K562 (cell line): ENCODE measurements around the gene ECM1. TPM values are rescaled to one million over a fixed set of nuclear protein-coding genes. Genes with fewer than 3 reads are reported as not detected.

Source experiments
- ATF7 ChIP-seq: fragments of 450-650 bp; IDR thresholded peaks from 2 replicates; pipeline ENCODE4 v1.7.1; 2014; ENCODE audit warnings: mild to moderate bottlenecking, moderate library complexity
- CAMTA2 ChIP-seq: fragments of 250-450 bp; sonication (Bioruptor Pico); conservative IDR thresholded peaks from 2 replicates; pipeline ENCODE4 v1.5.1; 2022
- COPS2 ChIP-seq: fragments of 450-650 bp; conservative IDR thresholded peaks from 2 replicates; pipeline ENCODE4 v1.6.1; 2016; ENCODE audit warnings: mild to moderate bottlenecking, moderate library complexity
- FOS ChIP-seq: IDR thresholded peaks from 3 replicates; pipeline ENCODE4 v1.6.1; 2011; ENCODE audit not compliant: insufficient read length; ENCODE audit errors: extremely low read depth
- HDAC6 ChIP-seq: IDR thresholded peaks from 2 replicates; pipeline ENCODE4 v1.6.1; 2012; ENCODE audit warnings: low read depth, mild to moderate bottlenecking, control low read depth, inconsistent platforms, low read length, moderate library complexity
- L3MBTL2 ChIP-seq: fragments of 450-650 bp; IDR thresholded peaks from 2 replicates; pipeline ENCODE4 v1.6.1; 2016; ENCODE audit warnings: mild to moderate bottlenecking, moderate library complexity
- MCM2 ChIP-seq: fragments of 450-650 bp; IDR thresholded peaks from 2 replicates; pipeline ENCODE4 v1.6.1; 2017; ENCODE audit warnings: low read depth, mild to moderate bottlenecking
- NCOR1 ChIP-seq: fragments of 450-650 bp; IDR thresholded peaks from 2 replicates; pipeline ENCODE4 v1.6.1; 2016; ENCODE audit warnings: mild to moderate bottlenecking, moderate library complexity
- SIN3B ChIP-seq: fragments of 450-650 bp; IDR thresholded peaks from 2 replicates; pipeline ENCODE4 v1.6.1; 2017; ENCODE audit warnings: low read depth, mild to moderate bottlenecking, moderate library complexity
- SIRT6 ChIP-seq: IDR thresholded peaks from one replicate; pipeline ENCODE4 v1.6.1; 2012; ENCODE audit warnings: low read depth, mild to moderate bottlenecking, control low read depth, inconsistent platforms, low read length, moderate library complexity
- SMAD4 ChIP-seq: fragments of 250-450 bp; sonication (Bioruptor Pico); conservative IDR thresholded peaks from 2 replicates; pipeline ENCODE4 v1.8.0; 2021; ENCODE audit warnings: inconsistent platforms, mild to moderate bottlenecking, moderate library complexity
- SNRNP70 ChIP-seq: fragments of 200-400 bp; formaldehyde crosslinking; optimal IDR thresholded peaks from 2 replicates; pipeline ENCODE3; 2017; ENCODE audit warnings: low read depth, low read length
- TAF15 ChIP-seq: fragments of 200-400 bp; formaldehyde crosslinking; IDR thresholded peaks from 2 replicates; pipeline ENCODE4 v1.6.1; 2017; ENCODE audit warnings: mild to moderate bottlenecking, low read depth, low read length, moderate library complexity
- TAF9B ChIP-seq: fragments of 450-650 bp; IDR thresholded peaks from 2 replicates; pipeline ENCODE4 v1.6.1; 2018; ENCODE audit warnings: mild to moderate bottlenecking; ENCODE audit not compliant: partially characterized antibody
- XRCC4 ChIP-seq: IDR thresholded peaks from one replicate; pipeline ENCODE4 v1.6.1; 2011; ENCODE audit not compliant: insufficient read depth, insufficient read length; ENCODE audit errors: extremely low read depth
- ZNF134 ChIP-seq: fragments of 250-450 bp; sonication (Bioruptor Pico); conservative IDR thresholded peaks from 2 replicates; pipeline ENCODE4 v1.4.0; 2020
- ZNF197 ChIP-seq: fragments of 200-800 bp; sonication (Bioruptor generic); IDR thresholded peaks from 2 replicates; pipeline ENCODE4 v1.6.1; 2016; ENCODE audit warnings: low read depth, missing genetic modification characterization, missing compliant biosample characterization
- ZNF408 ChIP-seq: fragments of 250-450 bp; sonication (Bioruptor Pico); IDR thresholded peaks from 2 replicates; pipeline ENCODE4 v1.4.0; 2020; ENCODE audit warnings: low read depth, mild to moderate bottlenecking, moderate library complexity
- ZSCAN29 ChIP-seq: fragments of 450-650 bp; IDR thresholded peaks from 2 replicates; pipeline ENCODE4 v1.6.1; 2017
- polyA plus RNA-seq, 8 experiments: library from polyadenylated mRNA; depleted of rRNA in 4 of 8; stranded (reverse) in 5 of 8; unstranded in 3 of 8; fragments of >200 nt; fragmentation: Nextera tagmentation in 2 of 8; fragmentation: Illumina TruSeq in 1 of 8; extraction: Ambion mirVana in 2 of 8; extraction: Trizol in 1 of 8; gene quantifications; 2 replicates each; pipeline versions ENCODE4 v1.2.1 to v1.2.3, GENCODE V29; 2011 to 2014; ENCODE audit warnings: inconsistent platforms in 1 of 8, missing spikeins in 1 of 8
- total RNA-seq, 7 experiments: library from RNA; depleted of rRNA in 6 of 7; stranded (reverse); fragments of >200 nt in 6 of 7; fragmentation: Illumina TruSeq in 2 of 7; extraction: Trizol in 2 of 7; gene quantifications; 2 replicates each; pipeline versions ENCODE4 v1.2.1 to v1.2.3, GENCODE V29; 2011 to 2021; ENCODE audit warnings: low replicate concordance in 1 of 7
- TF ChIP-seq, protein P1 (sequence below): fragments of 250-450 bp; sonication (Bioruptor Pico); IDR thresholded peaks from 2 replicates; pipeline ENCODE4 v1.4.0; 2020; ENCODE audit warnings: mild to moderate bottlenecking
- TF ChIP-seq, protein P2 (sequence below): fragments of 450-650 bp; conservative IDR thresholded peaks from 2 replicates; pipeline ENCODE4 v1.6.1; 2016; ENCODE audit warnings: missing genetic modification characterization, low read depth, mild to moderate bottlenecking, control low read depth, missing compliant biosample characterization
- TF ChIP-seq, protein P3 (sequence below): fragments of 250-450 bp; sonication (Bioruptor Pico); IDR thresholded peaks from 2 replicates; pipeline ENCODE4 v1.4.0; 2020

Gene ECM1
- total and polyA plus RNA-seq, 9 of the 15 experiments (the other 6 are each of a cell fraction or from before 2014, with no cell fraction given) = 6.6 to 52.2 (median 12.8) TPM

DNA sequence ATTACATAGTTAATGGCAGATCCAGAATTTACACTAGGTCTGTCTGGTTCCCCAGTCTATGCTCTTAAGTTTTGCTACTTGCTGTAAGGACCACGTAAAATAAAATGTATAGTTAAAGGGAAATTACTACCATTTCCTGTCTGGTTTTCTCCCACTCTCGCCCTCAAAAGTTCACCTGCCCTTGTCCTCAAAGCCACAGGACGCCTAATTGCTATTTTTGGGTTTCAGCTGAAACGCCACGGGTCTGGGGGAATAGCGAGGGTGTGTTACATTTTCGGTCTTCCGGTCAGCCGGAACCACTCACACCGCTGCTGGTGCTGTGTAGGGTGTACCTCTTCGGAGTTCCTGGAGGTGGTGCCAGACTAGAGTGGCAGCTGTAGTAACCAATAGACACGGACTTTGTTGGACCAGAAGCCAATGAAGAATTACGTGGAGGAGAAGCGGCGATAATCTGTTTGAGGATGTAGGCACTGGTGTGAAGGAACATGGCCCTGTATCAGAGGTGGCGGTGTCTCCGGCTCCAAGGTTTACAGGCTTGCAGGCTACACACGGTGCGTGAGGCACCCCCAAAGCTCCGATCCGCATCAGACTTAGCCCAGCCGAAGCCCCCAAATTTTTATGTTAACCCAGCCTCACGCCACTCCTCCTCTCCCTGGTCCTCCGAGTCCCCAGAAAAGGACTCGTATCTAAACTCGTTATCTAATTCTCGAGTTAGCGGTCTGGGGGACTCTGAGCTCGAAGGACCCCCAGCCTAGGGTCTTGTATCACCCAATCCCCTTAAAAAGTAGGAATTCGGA is 20.7 kb upstream of the ECM1 start, which contains the start of gene TARS2 (continued):
- TF ChIP-seq, protein P1, sequence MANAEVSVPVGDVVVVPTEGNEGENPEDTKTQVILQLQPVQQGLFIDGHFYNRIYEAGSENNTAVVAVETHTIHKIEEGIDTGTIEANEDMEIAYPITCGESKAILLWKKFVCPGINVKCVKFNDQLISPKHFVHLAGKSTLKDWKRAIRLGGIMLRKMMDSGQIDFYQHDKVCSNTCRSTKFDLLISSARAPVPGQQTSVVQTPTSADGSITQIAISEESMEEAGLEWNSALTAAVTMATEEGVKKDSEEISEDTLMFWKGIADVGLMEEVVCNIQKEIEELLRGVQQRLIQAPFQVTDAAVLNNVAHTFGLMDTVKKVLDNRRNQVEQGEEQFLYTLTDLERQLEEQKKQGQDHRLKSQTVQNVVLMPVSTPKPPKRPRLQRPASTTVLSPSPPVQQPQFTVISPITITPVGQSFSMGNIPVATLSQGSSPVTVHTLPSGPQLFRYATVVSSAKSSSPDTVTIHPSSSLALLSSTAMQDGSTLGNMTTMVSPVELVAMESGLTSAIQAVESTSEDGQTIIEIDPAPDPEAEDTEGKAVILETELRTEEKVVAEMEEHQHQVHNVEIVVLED = peak; percentile 65
- TF ChIP-seq ZSCAN29 (no peak), SNRNP70 (no peak), CAMTA2 (CRISPR knock-in tag) (no peak), SIRT6 (no peak), ATF7 (peak; percentile 89), TAF15 (no peak), SIN3B (peak; percentile 94), ZNF134 (no peak), COPS2 (no peak), ZNF197 (CRISPR knock-in tag) (no peak), TAF9B (peak; percentile 95), MCM2 (no peak), FOS (peak; percentile 97), XRCC4 (no peak), SMAD4 (CRISPR knock-in tag) (peak; percentile 67), ZNF408 (CRISPR knock-in tag) (no peak), NCOR1 (peak; percentile 66), HDAC6 (no peak), L3MBTL2 (peak; percentile 85)
- TF ChIP-seq, protein P2, sequence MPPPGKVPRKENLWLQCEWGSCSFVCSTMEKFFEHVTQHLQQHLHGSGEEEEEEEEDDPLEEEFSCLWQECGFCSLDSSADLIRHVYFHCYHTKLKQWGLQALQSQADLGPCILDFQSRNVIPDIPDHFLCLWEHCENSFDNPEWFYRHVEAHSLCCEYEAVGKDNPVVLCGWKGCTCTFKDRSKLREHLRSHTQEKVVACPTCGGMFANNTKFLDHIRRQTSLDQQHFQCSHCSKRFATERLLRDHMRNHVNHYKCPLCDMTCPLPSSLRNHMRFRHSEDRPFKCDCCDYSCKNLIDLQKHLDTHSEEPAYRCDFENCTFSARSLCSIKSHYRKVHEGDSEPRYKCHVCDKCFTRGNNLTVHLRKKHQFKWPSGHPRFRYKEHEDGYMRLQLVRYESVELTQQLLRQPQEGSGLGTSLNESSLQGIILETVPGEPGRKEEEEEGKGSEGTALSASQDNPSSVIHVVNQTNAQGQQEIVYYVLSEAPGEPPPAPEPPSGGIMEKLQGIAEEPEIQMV (tag) = no peak
- TF ChIP-seq, protein P3, sequence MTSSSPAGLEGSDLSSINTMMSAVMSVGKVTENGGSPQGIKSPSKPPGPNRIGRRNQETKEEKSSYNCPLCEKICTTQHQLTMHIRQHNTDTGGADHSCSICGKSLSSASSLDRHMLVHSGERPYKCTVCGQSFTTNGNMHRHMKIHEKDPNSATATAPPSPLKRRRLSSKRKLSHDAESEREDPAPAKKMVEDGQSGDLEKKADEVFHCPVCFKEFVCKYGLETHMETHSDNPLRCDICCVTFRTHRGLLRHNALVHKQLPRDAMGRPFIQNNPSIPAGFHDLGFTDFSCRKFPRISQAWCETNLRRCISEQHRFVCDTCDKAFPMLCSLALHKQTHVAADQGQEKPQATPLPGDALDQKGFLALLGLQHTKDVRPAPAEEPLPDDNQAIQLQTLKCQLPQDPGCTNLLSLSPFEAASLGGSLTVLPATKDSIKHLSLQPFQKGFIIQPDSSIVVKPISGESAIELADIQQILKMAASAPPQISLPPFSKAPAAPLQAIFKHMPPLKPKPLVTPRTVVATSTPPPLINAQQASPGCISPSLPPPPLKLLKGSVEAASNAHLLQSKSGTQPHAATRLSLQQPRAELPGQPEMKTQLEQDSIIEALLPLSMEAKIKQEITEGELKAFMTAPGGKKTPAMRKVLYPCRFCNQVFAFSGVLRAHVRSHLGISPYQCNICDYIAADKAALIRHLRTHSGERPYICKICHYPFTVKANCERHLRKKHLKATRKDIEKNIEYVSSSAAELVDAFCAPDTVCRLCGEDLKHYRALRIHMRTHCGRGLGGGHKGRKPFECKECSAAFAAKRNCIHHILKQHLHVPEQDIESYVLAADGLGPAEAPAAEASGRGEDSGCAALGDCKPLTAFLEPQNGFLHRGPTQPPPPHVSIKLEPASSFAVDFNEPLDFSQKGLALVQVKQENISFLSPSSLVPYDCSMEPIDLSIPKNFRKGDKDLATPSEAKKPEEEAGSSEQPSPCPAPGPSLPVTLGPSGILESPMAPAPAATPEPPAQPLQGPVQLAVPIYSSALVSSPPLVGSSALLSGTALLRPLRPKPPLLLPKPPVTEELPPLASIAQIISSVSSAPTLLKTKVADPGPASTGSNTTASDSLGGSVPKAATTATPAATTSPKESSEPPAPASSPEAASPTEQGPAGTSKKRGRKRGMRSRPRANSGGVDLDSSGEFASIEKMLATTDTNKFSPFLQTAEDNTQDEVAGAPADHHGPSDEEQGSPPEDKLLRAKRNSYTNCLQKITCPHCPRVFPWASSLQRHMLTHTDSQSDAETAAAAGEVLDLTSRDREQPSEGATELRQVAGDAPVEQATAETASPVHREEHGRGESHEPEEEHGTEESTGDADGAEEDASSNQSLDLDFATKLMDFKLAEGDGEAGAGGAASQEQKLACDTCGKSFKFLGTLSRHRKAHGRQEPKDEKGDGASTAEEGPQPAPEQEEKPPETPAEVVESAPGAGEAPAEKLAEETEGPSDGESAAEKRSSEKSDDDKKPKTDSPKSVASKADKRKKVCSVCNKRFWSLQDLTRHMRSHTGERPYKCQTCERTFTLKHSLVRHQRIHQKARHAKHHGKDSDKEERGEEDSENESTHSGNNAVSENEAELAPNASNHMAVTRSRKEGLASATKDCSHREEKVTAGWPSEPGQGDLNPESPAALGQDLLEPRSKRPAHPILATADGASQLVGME (CRISPR knock-in tag) = peak; percentile 58; the same call in 1 of the 2 replicates
